ENCODE measurements around the gene DBNDD1. TPM values are rescaled to one million over a fixed set of nuclear protein-coding genes. Genes with fewer than 3 reads are reported as not detected.
A peak's percentile ranks its signal among the peaks of the same experiment; 100 is the strongest.

The DBNDD1 gene
- total and polyA plus RNA-seq, 3 donors from 2014 or later: 2.3 to 5.1 (median 4.7) TPM

DNA sequence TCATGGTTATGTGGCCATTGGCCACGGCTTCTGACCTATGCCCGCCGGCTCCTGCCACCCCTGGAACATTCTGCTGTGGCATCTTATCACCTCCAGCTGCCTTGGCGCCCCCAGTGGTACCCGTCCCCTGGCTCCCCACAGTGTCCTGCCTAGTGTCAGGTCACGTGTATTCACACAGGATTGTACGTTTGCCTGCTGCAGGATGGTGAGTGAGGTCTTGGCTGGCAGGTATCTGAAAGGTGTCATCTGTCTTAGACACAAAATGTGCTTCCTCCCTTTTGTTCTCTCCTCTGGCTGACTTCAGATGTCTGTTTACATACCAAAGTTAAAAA, 24.9 kb downstream of the DBNDD1 start:
- Histone ChIP-seq H3K9me3 (no peaks in the 10 kb centered on the region), H3K27me3 (no peaks in the 10 kb centered on the region), H3K4me1 (peaks cover 4% of the 10 kb centered on the region), H3K4me3 (no peak overlapping the region), H3K36me3 (ENCODE audit: low read depth, missing control alignments) (no peaks in the 10 kb centered on the region), H3K27ac (peak overlapping the region in 1 of 2 donors; percentile 50)
- intact Hi-C loops (cut with DNase I; ENCODE audit: low total_unique reads): no loop called here
- no peak for DNase-seq
- WGBS, 2 donors: 68 to 80% methylated on average over 7 of the region's 7 CpGs
- no peak for TF ChIP-seq POLR2A (IDR thresholded peaks at IDR 0.05)
- TF ChIP-seq, protein P1, sequence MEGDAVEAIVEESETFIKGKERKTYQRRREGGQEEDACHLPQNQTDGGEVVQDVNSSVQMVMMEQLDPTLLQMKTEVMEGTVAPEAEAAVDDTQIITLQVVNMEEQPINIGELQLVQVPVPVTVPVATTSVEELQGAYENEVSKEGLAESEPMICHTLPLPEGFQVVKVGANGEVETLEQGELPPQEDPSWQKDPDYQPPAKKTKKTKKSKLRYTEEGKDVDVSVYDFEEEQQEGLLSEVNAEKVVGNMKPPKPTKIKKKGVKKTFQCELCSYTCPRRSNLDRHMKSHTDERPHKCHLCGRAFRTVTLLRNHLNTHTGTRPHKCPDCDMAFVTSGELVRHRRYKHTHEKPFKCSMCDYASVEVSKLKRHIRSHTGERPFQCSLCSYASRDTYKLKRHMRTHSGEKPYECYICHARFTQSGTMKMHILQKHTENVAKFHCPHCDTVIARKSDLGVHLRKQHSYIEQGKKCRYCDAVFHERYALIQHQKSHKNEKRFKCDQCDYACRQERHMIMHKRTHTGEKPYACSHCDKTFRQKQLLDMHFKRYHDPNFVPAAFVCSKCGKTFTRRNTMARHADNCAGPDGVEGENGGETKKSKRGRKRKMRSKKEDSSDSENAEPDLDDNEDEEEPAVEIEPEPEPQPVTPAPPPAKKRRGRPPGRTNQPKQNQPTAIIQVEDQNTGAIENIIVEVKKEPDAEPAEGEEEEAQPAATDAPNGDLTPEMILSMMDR (IDR thresholded peaks at IDR 0.05): no peak

DNA sequence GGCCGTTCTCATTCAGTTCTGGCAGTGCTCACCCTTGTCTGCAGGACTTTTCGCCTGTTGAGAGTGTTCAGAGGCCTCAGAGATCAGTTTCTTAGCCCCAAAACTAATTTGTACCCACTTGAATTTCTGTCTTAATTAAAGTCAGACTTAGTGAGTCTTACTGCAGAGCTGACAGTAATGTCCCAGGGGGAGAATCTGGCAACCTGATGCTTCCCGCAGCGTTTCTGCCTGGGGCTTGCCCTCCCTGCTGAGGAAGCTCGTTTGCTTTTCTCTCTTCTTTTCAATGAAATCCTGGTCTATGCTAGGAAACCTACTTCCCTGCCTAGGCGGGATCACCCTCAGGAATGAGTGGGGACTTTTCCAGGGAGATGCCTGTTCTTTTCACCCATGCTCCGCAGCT, 25.3 kb downstream of the DBNDD1 start:
- Histone ChIP-seq H3K27me3 (no peaks in the 10 kb centered on the region), H3K4me1 (peaks cover 4% of the 10 kb centered on the region), H3K9me3 (no peaks in the 10 kb centered on the region), H3K4me3 (no peak overlapping the region), H3K36me3 (ENCODE audit: low read depth, missing control alignments) (no peaks in the 10 kb centered on the region), H3K27ac (peak overlapping the region in 1 of 2 donors; percentile 50)
- WGBS, 2 donors: 69 to 81% methylated on average over 7 of the region's 7 CpGs
- no peak for DNase-seq
- intact Hi-C loops (cut with DNase I; ENCODE audit: low total_unique reads): no loop called here
- TF ChIP-seq, protein P1 (IDR thresholded peaks at IDR 0.05): no peak
- no peak for TF ChIP-seq POLR2A (IDR thresholded peaks at IDR 0.05)

GRCh38 chr16:89993377-89993776, 25.9 kb downstream of the DBNDD1 start:
- 90 to 96% methylated on average over 4 of the region's 4 CpGs for WGBS, 2 donors
- no peaks in the 10 kb centered on the region for H3K27me3 ChIP-seq
- DNase-seq: no peak
- H3K36me3 ChIP-seq (ENCODE audit: low read depth, missing control alignments): no peaks in the 10 kb centered on the region
- peaks cover 4% of the 10 kb centered on the region for H3K4me1 ChIP-seq
- H3K27ac ChIP-seq: no peak overlapping the region
- no peak overlapping the region for H3K4me3 ChIP-seq
- intact Hi-C loops (cut with DNase I; ENCODE audit: low total_unique reads): no loop called here
- TF ChIP-seq, protein P1 (IDR thresholded peaks at IDR 0.05): no peak
- TF ChIP-seq POLR2A (IDR thresholded peaks at IDR 0.05): no peak
- H3K9me3 ChIP-seq: no peaks in the 10 kb centered on the region

- H3K27me3 ChIP-seq: no peaks in the 10 kb centered on the region
- H3K36me3 ChIP-seq (ENCODE audit: low read depth, missing control alignments): no peaks in the 10 kb centered on the region
- no peak for DNase-seq
- no peak overlapping the region for H3K27ac ChIP-seq
- intact Hi-C loops (cut with DNase I; ENCODE audit: low total_unique reads): no loop called here
- H3K9me3 ChIP-seq: no peaks in the 10 kb centered on the region
- H3K4me3 ChIP-seq: no peak overlapping the region
- H3K4me1 ChIP-seq: peaks cover 4% of the 10 kb centered on the region
- WGBS, 2 donors: 83 to 84% methylated on average over 7 of the region's 7 CpGs
- TF ChIP-seq POLR2A (IDR thresholded peaks at IDR 0.05): no peak
Observed at GRCh38 chr16:89990799-89991198, 28.5 kb downstream of the DBNDD1 start.

GRCh38 chr16:89988951-89989350, 30.3 kb downstream of the DBNDD1 start:
- WGBS, 2 donors: 86 to 90% methylated on average over 11 of the region's 11 CpGs
- H3K9me3 ChIP-seq: no peaks in the 10 kb centered on the region
- H3K4me3 ChIP-seq: no peak overlapping the region
- no peak for DNase-seq
- H3K27me3 ChIP-seq: no peaks in the 10 kb centered on the region
- intact Hi-C loops (cut with DNase I; ENCODE audit: low total_unique reads): no loop called here
- H3K27ac ChIP-seq: no peak overlapping the region
- H3K36me3 ChIP-seq (ENCODE audit: low read depth, missing control alignments): no peaks in the 10 kb centered on the region
- no peak for TF ChIP-seq POLR2A (IDR thresholded peaks at IDR 0.05)
- TF ChIP-seq, protein P1 (IDR thresholded peaks at IDR 0.05): no peak
- no peaks in the 10 kb centered on the region for H3K4me1 ChIP-seq
